ENCODE results near the gene NEU3. TPM values are rescaled to one million over a fixed set of nuclear protein-coding genes. Genes with fewer than 3 reads are reported as not detected.

NEU3 gene
- total and polyA plus RNA-seq, 2 of the 4 experiments (the other 2 are of a cell fraction), result 5.5 to 10.6 TPM

GRCh38 chr11:74970852-74971395 is 17.8 kb upstream of the NEU3 start:
- ChIA-PET POLR2A (ENCODE audit: unreplicated experiment) (no interaction called here), CTCF (interaction anchor here (1.2 kb wide), 1 partner anchor 41 kb away, joined by 3 read pairs; no protein-coding TSS in a partner anchor)
- no peak for DNase-seq
- Histone ChIP-seq H2BK15ac (ENCODE audit: low read depth, low read length) (no peak overlapping the region), H2BK120ac (ENCODE audit: low read depth, low read length) (no peak overlapping the region), H3K4me2 (ENCODE audit: low read depth, low read length) (no peak overlapping the region), H4K5ac (ENCODE audit: low read depth, low read length) (no peak overlapping the region), H3K79me1 (ENCODE audit: low read depth in 1 of 2, low read length in 2 of 2) (peaks cover 41 to 53% of the 10 kb centered on the region in 2 experiments), H3K36me3 (ENCODE audit: control insufficient read depth, insufficient read depth, low read length) (peaks cover 29% of the 10 kb centered on the region), H2AK9ac (replicated peaks; ENCODE audit: low read depth, low read length, poor library complexity) (no peak overlapping the region), H3K9me3 (ENCODE audit: control insufficient read depth, insufficient read depth, low read length) (no peaks in the 10 kb centered on the region), H3K4me1 (ENCODE audit: control insufficient read depth, insufficient read depth, low read length) (no peaks in the 10 kb centered on the region), H3K14ac (replicated peaks; ENCODE audit: low read depth, low read length) (no peak overlapping the region), H2BK20ac (ENCODE audit: low read depth, low read length) (no peak overlapping the region), H3K23ac (ENCODE audit: low read depth, low read length) (no peak overlapping the region), H3K18ac (ENCODE audit: low read depth, low read length) (no peak overlapping the region), H2AFZ (replicated peaks; ENCODE audit: low read length, poor library complexity) (no peak overlapping the region), H3K56ac (ENCODE audit: extremely low read depth, insufficient read depth, low read length) (no peak overlapping the region), H3K9me1 (ENCODE audit: insufficient read depth, low read length) (0 out of 2 replicates have a peak, but pooled peaks cover 3% of the 10 kb centered on the region), H2BK5ac (ENCODE audit: low read depth, low read length, poor library complexity, severe bottlenecking) (no peak overlapping the region), H3K27ac (ENCODE audit: insufficient read depth, low read length) (no peak overlapping the region), H3K4ac (ENCODE audit: low read depth, low read length) (no peak overlapping the region), H3K9ac (ENCODE audit: low read depth, low read length) (no peak overlapping the region), H3K27me3 (ENCODE audit: control insufficient read depth, insufficient read depth, low read length) (no peaks in the 10 kb centered on the region), H2AK5ac (ENCODE audit: low read depth, low read length) (no peak overlapping the region), H3K4me3 (ENCODE audit: insufficient read depth, low read depth, low read length) (no peak overlapping the region), H4K20me1 (ENCODE audit: insufficient read depth, low read length) (peaks cover 5% of the 10 kb centered on the region), H4K91ac (ENCODE audit: insufficient read depth, low read depth, low read length) (no peak overlapping the region), H4K8ac (ENCODE audit: low read depth in 2 of 2, low read length in 2 of 2) (no peak overlapping the region)
- no CpG with 5 or more reads among the region's 1 CpG for WGBS, 2 experiments (ENCODE audit: extremely low coverage in 2 of 2, insufficient read length in 1 of 2)
- intact Hi-C loops (cut with micrococcal nuclease), result no loop called here
- in situ Hi-C loops (cut with MboI; ENCODE audit: low sequenced_read_pairs), result no loop called here
- dilution Hi-C loops (cut with HindIII; ENCODE audit: low sequenced_read_pairs, unreplicated experiment), result no loop called here
- no TSS peak for BruUV-seq (replicated peaks)
- TF ChIP-seq MAZ (IDR thresholded peaks at IDR 0.05; ENCODE audit: borderline replicate concordance, low read depth, low read length) (no peak), RAD21 (IDR thresholded peaks at IDR 0.05; ENCODE audit: low read length) (no peak), CEBPB (IDR thresholded peaks at IDR 0.05; ENCODE audit: low read depth, low read length) (no peak)
- no peak for ATAC-seq (ENCODE audit: low read depth)
